HG02870 (cell line): Measurements from ENCODE around the gene NUTF2.

Experiments used
- ATAC-seq: cut with Tn5 transposase; IDR thresholded peaks from one replicate; pipeline ENCODE4 v1.9.1; 2021; ENCODE audit warnings: mild to moderate bottlenecking, moderate library complexity; ENCODE audit not compliant: unreplicated experiment

The NUTF2 gene

DNA sequence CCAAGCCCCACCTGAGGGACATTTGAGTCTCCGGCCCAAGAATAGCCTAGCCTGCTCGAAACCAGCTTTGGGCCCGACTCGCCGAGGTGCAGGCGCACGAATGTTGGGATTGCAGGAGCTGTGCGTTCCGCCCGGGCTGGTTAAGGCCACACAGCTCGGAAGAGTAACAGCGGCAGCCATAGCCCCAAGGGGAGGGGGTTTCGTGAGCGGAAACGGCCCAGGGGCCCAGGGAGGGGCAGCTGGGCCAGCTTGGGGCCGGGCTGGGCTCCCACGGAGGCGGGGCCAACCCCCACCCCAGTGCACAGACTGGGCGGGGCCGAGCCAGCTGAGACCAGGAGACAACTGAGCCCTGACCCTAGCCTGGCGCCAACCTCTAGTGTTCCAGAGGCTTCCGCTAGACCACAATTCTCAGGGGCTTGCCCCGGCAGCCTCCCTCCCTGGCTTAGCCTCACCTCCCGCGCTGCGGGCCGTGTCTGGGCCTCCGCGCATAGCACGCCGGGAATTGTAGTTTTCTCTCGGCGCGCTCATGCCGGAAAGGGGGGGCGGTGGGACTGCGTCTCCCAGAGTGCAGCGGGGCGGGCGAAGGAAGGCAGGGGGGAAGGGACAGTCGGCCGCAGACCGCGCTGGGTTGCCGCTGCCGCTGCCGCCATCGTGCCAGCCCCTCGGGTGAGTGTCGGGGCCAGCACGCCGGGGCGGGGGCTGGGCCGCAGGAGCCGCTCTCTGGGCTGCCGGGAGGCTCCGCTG is at the start of gene NUTF2:
TSS of gene NUTF2 (plus strand) at position 614 of the 744 bp plus-strand sequence. CDS start 18,198 bp downstream, outside the sequence.
- ATAC-seq, result peak; percentile 49

DNA sequence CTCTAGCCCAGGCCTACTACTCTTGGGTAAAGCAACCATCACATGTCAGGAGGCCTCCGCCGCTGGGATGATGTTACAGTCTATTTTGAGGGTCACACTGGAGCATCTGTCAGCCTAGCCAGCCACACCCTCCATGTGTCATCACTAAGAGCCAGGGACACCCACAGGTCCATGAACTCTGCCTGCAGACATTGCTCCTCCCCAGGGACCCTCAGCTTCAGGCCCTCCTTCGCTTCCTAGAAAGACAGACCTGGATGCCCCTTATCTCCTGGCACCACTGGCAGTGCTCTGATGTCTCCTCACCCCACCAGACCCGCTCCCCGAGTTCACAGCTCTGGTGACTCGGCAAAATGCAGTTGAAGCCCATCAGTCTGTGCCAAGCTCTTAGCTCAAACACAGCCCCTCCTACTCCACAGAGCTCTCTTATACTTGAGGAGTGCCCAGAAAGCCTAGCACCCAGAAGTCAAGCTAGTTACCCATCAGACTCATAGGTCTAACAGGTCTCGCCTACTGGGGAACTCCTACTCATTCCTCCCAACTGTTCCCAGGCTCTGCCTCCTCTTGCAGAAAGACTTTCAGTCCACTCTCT is 46.3 kb upstream of the NUTF2 start:
- no peak for ATAC-seq

DNA sequence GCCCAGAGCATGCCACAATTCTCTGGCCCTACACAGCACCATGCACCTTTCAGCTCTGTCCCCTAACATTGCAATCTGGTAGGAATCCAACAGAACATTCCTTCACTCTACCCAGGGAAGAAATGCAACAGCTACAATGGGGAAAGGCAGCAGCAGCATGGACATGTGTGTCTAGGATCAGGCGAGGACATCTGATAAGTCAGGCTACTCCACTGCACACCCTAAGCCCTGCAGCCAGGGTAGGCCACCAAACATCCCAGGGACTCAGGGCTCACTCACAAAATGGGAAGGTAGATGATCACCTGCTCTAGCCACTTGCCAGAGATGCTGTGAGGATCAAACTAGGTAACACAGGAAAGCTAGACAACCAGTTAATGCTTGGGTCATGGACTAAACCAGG is 45.5 kb upstream of the NUTF2 start:
- no peak for ATAC-seq

DNA sequence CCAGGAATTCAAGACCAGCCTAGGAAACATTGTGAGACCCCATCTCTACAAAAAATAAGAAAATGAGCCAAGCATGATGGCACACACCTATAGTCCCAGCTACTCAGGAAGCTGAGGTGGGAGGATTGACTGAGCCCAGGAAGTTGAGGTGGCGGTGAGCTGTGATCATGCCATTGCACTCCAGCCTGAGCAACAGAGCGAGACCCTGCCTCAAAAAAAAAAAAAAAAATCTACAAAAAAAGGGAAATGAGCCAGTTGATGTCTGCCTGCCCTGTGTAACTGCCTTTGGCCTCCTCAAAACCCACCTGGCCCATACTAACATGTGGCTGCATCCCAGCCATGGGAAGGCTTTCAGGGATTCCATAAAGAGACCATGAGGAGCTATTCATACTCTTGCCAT is 44.9 kb upstream of the NUTF2 start:
- ATAC-seq, result no peak

DNA sequence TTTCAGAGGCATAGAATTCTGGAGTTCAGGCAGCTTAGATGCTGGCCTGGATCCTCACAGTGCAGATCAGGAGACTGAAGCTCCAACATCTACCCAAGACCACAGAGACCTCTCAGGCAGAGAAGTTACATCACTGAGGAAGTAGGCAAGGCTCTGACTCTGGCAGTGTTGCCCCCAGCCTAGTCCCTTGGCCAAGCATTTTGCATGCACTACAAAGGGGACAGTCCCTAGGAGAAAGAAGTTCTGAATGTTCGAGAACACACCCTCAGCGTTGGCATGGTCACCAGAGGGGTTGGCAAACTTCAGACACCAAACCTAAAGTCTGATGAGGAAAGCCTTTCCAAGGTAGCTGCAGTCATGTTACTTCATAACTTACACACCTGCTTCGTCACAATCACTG is 42.8 kb upstream of the NUTF2 start:
- ATAC-seq, result no peak

DNA sequence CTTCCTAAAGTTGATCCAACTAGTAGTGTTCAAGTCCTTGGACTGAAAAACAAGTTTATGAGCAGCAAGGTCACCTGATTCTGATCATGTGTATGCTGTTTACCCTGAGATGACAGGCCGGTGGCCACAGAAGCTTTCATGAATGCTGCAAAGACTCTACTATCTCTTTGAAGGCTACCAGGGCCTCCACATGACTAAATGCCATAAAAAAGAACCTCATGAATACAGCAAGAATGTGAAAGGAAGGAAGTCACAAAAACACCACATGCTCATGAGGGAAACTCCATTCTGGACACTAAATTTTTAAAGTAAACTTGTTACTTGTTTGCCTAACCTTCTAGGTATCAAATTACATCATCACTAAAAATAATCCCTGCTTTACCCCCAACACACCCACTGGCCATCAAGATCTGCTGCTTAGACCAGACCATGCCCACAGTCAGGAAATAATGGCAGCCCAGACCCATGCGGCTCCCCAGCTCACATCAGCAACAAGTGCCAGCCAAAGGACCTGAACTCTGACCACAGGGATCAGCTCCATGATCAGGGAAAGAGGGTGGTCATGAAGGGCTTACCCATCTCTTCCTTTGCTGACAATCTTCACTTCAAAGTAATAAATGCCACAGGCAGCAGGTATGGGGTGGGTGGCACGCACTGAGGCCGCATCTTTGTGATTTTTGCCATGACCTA is 41.7 kb upstream of the NUTF2 start:
- no peak for ATAC-seq

DNA sequence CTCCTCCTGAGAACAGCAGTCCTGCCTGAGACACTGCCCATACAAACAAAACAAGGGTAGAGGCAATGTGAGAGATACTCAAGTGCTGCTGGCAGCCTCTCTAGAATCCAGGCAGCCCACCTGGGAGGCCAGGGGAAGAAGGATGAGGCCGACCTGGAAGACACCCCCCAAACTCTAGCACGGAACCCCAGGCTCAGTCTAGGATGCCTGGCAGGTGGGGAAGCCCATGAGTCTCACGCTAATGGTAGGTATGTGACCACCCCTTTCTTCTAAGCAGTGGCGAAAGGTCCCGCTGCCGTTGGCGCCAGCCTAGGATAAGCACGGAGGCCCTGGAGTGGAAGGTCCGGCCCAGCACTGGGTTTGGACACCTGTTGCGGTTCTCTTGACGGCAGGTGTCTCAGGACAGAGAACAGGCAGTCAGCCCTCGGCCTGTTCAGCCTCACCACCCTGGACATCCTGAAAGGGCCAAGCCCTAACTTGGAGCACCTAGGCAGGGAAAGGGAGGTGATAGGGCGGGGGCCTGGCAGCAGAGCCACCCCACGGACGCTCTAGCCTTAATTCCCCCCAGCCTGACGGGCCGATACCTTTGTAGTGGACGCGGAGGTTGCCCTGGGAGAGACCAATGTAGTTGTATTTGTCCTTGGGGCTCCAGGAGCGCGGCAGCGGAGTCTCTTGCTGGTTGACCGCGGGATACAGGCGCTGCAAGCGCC is 40.9 kb upstream of the NUTF2 start:
- ATAC-seq, result no peak

DNA sequence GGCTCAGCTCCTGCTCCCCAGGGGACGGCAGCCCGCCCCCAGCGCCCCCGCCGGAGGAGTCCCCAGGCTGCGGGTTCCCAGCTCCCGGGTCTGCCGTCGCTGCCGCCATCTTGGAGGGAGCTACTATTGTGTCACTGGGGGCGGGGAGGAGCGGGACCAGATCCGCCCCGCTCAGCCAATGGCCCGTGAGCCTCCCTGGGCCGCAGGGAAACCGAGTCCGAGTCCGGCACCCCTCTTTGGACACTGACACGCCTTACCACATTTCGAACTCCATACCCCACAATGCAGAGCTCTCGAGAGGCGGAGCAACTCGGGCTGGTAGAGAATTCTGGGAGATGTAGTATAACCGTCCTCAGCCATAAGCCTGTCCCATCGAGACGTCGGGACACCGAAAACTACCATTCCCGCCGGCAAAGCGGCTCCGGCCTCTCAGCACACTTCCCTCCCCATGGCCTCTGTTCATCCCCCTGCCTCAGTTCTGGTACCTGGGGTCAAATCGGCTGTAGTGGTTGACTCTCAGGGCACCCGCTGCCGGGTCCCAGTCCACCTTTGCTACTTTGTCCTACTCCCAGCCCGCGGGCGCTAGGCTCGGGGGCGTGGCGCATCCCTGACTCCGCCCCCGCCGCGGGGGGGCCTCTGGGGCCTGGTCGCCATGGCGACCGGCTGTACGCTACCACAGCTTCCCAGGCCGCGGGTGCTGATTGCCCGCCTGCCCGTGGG is 40.1 kb upstream of the NUTF2 start, which contains the start of the genes RANBP10 and TSNAXIP1:
TSS of gene RANBP10 (minus strand) at position 133 of the 720 bp plus-strand sequence. CDS start at position 109, 24 bp downstream.
TSS of gene TSNAXIP1 (plus strand) at position 462 of the 720 bp plus-strand sequence. CDS start 261 bp downstream, outside the sequence.
- peak; percentile 95 for ATAC-seq

DNA sequence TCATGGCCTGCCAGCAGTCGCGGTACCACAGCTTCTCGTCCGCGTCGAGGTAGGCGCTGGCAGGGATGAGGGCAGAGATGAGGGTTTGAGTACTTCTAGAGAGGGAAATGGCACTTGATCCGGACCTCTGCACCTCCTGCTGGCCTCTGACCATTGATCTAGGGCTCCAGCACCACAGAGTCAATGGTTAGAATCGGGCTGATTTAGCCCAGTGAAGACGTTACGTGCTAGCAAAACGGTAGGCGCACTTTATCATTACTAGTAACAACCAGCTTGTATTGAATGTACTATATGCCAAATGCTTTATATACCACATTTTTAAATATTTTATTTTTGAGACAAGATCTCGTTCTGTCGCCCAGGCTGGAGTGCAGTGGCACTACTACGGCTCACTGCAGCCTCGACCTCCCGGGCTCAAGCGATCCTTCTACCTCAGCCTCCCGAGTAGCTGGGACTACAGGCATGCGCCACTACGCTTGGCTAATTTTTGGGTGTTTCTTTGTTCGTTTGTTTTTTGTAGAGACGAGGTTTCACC is 39.5 kb upstream of the NUTF2 start:
- ATAC-seq, result no peak

DNA sequence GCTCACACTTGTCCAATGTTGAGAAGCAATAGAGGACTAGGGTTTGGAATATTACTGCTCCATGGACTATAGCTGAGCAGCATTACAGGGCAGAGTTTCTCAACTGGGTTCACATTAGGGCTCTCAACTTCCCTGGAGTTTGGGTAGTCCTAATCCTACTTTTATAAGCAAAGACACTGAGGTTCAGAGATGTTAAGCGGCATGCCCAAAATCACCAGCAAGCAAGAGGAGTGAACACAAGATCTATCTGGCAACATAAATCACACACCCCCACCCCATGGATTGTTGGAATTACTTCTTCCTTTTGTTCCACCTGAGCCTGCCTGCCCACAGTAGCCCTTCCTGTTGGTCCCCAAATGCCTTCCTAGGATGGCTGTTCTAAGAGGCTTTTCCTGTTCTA is 34.8 kb upstream of the NUTF2 start:
- ATAC-seq, result no peak

DNA sequence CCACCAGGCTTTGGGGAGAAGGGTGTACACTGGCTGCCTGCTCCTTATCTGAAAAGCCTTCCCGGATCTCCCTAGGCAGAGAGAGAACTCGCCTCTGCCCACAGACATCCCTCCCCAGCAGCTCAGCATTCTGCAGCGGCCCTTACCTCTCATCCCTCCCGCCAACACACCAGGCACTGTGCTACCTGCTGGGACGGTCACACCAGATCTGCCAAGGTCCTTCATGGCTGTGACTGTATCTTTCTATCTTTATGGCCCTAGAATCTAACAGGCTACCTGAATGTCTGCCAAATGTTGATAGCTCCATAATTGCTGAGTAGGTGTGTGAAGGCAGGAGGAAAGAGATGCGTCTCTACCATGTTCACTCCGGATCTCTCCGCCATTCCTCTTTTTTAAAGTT is 32.2 kb upstream of the NUTF2 start:
- ATAC-seq, result no peak

DNA sequence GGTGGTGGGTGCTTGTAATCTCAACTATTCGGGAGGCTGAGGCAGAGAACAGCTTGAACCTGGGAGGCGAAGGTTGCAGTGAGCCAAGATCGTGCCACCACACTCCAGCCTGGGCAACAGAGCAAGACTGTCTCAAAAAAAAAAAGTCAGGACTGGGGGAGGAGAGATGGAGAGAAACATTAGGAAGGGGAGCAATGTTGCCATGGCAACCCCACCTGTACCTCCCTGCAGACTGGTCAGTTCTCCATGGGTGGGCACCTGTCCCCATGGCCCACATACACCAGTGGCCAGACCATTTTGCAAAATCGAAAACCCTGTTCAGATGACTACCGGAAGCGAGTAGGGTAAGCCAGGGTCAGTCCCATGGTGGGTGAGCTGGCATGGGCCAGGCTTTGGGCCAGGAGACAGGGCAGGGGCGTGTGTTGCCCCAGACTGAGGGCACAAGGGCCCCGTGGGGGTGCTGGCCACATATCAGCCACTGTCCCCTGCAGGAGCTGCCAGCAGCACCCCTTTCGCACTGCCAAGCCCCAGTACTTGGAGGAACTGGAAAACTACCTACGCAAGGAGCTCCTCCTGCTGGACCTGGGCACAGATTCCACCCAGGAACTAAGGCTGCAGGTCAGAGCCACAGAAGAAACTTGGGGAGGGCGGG is 26.0 kb upstream of the NUTF2 start:
- ATAC-seq, result no peak

DNA sequence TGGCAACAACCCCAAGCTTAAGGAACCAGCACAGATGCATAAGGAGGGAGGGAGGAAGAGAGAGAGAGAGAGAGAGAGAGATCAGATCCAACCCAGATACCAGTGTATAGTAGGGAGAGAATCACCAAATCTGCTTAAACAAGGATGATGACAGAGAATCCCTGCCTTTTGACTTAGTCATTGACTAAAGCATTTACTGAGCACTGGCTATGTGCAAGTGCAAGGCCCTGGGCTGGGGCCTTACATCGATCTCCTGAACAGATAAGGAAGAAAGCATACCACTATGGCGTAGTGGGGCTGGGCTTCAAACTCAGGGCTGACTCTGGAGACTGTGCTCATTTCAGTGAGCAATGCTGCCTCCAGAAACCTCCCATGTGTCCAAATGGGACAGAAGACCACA is 24.2 kb upstream of the NUTF2 start:
- ATAC-seq, result no peak

DNA sequence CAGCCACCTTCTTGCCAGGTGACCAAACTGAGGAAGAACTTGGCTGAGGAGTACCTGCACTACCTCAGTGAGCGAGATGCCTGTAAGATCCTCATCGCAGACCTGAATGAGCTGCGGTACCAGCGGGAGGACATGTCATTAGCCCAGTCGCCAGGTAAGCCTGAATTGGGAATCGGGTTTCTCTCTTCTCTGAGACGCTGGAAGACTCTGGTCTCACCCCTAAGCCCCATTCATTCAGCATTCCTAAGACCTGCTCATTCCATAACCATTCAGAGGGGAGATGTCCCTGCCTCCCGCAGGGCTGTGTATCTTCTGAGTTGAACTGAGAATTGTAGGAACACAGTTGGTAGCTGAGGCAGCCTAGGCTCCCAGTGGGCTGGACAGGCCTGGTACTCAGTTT is 21.6 kb upstream of the NUTF2 start:
- ATAC-seq, result no peak

DNA sequence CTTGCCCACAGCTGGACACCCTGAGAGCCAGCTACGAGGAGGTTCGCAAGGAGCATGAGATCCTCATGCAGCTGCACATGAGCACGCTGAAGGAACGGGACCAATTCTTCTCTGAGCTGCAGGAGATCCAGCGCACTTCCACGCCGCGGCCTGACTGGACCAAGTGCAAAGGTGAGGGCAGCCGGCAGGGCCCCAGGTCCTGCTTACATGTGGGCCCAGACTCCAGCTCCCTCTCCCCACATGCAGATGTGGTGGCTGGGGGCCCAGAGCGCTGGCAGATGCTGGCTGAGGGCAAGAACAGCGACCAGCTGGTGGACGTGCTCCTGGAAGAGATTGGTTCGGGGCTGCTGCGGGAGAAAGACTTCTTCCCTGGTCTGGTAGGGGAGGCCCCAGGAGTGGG is 20.8 kb upstream of the NUTF2 start:
- no peak for ATAC-seq

DNA sequence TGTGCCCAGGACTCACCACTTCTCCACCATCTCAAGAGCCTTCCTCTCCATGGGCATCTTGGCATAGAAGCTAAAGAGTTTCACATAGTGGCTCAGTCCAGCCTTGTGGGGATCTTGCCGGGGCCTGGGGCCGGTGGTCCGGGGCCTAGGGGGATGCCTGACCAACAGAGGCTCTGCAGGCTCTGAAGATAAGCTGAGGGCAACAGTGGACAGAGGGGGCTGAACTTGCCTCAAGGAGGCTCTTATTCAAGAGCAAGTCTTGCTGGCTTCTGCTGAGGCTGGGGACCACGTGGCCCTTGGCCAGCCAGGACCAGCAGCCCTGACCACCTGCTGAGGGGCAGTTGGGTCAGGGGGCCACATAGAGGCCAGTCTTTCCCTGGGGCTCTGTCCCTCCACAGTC is 18.1 kb upstream of the NUTF2 start:
- ATAC-seq, result no peak

DNA sequence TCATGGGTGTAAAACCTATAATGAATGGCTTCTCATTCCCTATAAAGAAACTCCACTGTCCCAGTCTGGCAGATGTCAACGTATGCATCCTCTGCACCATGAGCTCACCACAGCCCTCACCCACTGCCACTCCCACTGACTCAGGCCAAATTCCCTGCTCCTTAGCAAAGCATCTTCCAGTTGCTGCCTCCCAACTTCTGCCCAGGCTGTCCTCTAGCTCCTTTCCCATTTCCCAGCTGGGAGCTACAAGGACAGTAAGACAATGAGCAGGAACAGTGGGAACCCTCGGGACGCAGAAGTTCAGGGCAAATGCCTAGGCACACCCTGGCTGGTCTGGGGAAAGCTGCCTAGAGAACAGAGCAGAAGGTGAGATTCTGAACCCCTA is 13.7 kb upstream of the NUTF2 start:
- no peak for ATAC-seq

DNA sequence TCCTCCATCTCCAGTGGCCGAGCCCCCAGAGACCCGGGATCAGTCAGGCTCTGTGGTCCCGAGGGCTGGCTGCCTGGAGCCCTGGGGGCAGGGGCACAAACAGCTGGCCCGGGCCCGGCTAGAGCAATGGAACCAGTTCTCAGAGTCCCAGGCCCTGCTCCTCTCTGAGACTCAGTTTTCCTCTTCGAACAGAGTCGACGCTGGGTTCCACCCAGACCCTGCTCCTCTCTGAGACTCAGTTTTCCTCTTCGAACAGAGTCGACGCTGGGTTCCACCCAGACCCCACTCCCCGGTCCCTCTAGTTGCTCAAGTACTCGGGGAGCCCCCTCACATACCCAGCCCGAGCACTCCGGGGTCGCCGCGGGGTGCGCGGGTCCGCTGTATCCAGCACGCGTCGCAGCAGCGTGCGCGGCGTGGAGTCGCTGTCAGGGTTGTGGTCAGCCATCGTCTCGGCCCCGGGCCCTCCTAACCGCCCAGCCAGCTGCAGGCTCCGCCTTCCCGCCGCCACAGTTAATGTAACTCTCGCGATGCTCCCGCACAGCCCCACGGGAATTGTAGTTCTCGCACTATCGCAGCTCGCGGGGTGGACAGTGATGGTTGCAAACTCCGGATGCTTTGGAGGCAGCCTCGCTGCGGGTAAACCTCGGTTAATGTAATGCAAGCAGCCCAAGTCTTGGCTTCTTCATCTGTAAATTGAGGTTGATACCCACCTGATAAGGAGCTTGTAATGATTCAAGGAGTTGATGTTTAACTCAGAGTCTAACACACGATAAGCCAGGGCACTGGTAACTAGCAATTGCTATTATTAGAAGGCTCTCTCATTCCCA is 13.1 kb upstream of the NUTF2 start:
- ATAC-seq, result peak; percentile 89

DNA sequence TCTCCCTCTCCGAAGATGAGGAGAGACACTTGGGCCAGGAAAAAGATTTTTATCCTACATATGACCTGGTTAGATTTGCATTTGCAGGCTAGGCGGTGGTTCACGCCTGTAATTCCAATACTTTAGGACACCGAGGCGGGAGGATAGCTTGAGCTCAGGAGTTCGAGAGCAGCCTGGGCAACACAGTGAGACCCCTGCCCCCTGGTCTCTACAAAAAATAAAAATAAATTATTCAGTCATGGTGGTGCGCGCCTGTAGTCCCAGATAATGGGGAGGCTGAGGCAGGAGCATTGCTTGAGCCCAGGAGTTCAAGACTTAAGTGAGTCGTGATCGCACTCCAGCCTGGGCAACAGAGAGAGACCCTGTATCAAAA is 12.5 kb upstream of the NUTF2 start:
- ATAC-seq, result no peak
